Esophagus muscularis mucosa (tissue), 2 donors: ENCODE measurements around the gene TMEM132C.
"Not testable (repeated sequence)": the region's sequence is repeated elsewhere in the genome, so short reads cannot be mapped to it uniquely, and the experiment has no call there.

ENCODE experiments used
- POLR2A ChIP-seq: fragments of 450-650 bp; IDR thresholded peaks from one replicate; pipeline ENCODE4 v1.6.1; 2017; ENCODE audit warnings: antibody characterized with exemption, moderate library complexity, mild to moderate bottlenecking, low read depth
- POLR2AphosphoS5 ChIP-seq, 2 donors: sonication (generic); formaldehyde crosslinking; IDR thresholded peaks; one replicate each; pipeline ENCODE4 v1.6.1; 2017; ENCODE audit warnings: antibody characterized with exemption in 2 of 2

- not testable (repeated sequence) for TF ChIP-seq POLR2A; POLR2AphosphoS5 (IDR thresholded peaks at IDR 0.05)
Measured at GRCh38 chr12:128497376-128497775, 230.4 kb downstream of the TMEM132C start.
